Sigmoid colon (tissue), 7 donors: Measurements from ENCODE around the gene THBD. TPM values are rescaled to one million over a fixed set of nuclear protein-coding genes. Genes with fewer than 3 reads are reported as not detected.

ENCODE experiments used
- DNase-seq: peaks from one replicate; pipeline ENCODE4 v3.0.0-alpha.2; 2019
- H3K27ac ChIP-seq, 4 donors: fragments of 200-600 bp; sonication (generic); one replicate each; pipeline ENCODE4 v1.5.1; 2016 to 2019; ENCODE audit warnings: mild to moderate bottlenecking in 1 of 4
- H3K27me3 ChIP-seq, 3 donors: fragments of 200-600 bp; sonication (generic); one replicate each; pipeline ENCODE4 v1.5.1; 2019; ENCODE audit warnings: mild to moderate bottlenecking in 1 of 3
- H3K36me3 ChIP-seq, 4 donors: fragments of 200-600 bp; sonication (generic); one replicate each; pipeline ENCODE4 v1.5.1; 2016 to 2019
- H3K4me1 ChIP-seq, 4 donors: fragments of 200-600 bp; sonication (generic); one replicate each; pipeline ENCODE4 v1.5.1; 2017 to 2019
- H3K4me3 ChIP-seq, 4 donors: fragments of 200-600 bp; sonication (generic); one replicate each; pipeline ENCODE4 v1.5.1; 2017 to 2019; ENCODE audit warnings: mild to moderate bottlenecking in 2 of 4, moderate library complexity in 1 of 4
- H3K9me3 ChIP-seq, 4 donors: fragments of 200-600 bp in 3 of 4; sonication (generic) in 3 of 4; one replicate each; pipeline versions ENCODE4 v1.5.1 to v1.6.1; 2013 to 2019
- CTCF ChIP-seq, 4 experiments: fragments of 450-650 bp in 3 of 4; fragments of 200-600 bp in 1 of 4; IDR thresholded peaks; one replicate each; pipeline ENCODE4 v1.5.1; 2016 to 2019; ENCODE audit warnings: antibody characterized with exemption in 4 of 4, mild to moderate bottlenecking in 3 of 4, moderate library complexity in 2 of 4
- EP300 ChIP-seq, 4 donors: sonication (generic); formaldehyde crosslinking; IDR thresholded peaks; one replicate each; pipeline ENCODE4 v1.6.1; 2017; ENCODE audit warnings: antibody characterized with exemption in 4 of 4
- POLR2A ChIP-seq, 2 donors: fragments of 450-650 bp; IDR thresholded peaks; one replicate each; pipeline ENCODE4 v1.6.1; 2016; ENCODE audit warnings: antibody characterized with exemption in 2 of 2, mild to moderate bottlenecking in 2 of 2, moderate library complexity in 2 of 2
- POLR2AphosphoS5 ChIP-seq, 4 donors: sonication (generic); formaldehyde crosslinking; IDR thresholded peaks; one replicate each; pipeline ENCODE4 v1.6.1; 2017; ENCODE audit warnings: antibody characterized with exemption in 4 of 4
- WGBS, 2 donors: extraction: QIAGEN DNeasy Blood & Tissue Kit; methylation state at CpG; one replicate each; pipeline ENCODE4 v1.1.7; 2013; 5-methylcytosine and 5-hydroxymethylcytosine counted together
- intact Hi-C: fragments of 100-400 bp; cut with DNase I; formaldehyde crosslinking; loops from one replicate; pipeline ENCODE4 v1.15.1; 2023
- polyA plus RNA-seq, 3 donors: library from polyadenylated mRNA; stranded (reverse); fragments of 200-250 nt; gene quantifications; one replicate each; pipeline ENCODE4 v1.2.3, GENCODE V29; 2013
- total RNA-seq, 4 donors: library from RNA; depleted of rRNA; stranded (reverse); fragments of >200 nt; gene quantifications; one replicate each; pipeline ENCODE4 v1.1.0, GENCODE V29; 2016
- donor health status: healthy with polysubstance abuse.
- donor health status: Bipolar disorder and iron deficiency.
- donor health status: healthy.

Gene THBD
- total and polyA plus RNA-seq, 7 donors: 1.8 to 26.6 (median 8.6) TPM

GRCh38 chr20:23011008-23011721 lies 38.3 kb downstream of the THBD start:
- no peak for TF ChIP-seq POLR2AphosphoS5 (IDR thresholded peaks at IDR 0.05)
- TF ChIP-seq EP300 (IDR thresholded peaks at IDR 0.05): no peak
- no peak for TF ChIP-seq POLR2A (IDR thresholded peaks at IDR 0.05)
- TF ChIP-seq CTCF (IDR thresholded peaks at IDR 0.05): no peak
- Histone ChIP-seq H3K9me3 (no peaks in the 10 kb centered on the region), H3K27ac (no peak overlapping the region), H3K4me3 (no peak overlapping the region), H3K4me1 (no peaks in the 10 kb centered on the region), H3K36me3 (no peaks in the 10 kb centered on the region), H3K27me3 (no peaks in the 10 kb centered on the region)
- no peak for DNase-seq
- 75 to 87% methylated on average over 11 of the region's 11 CpGs for WGBS, 2 donors
- intact Hi-C loops: no loop called here

GRCh38 chr20:23010096-23010495 lies 39.4 kb downstream of the THBD start:
- no peak for DNase-seq
- no peak overlapping the region for H3K27ac ChIP-seq
- intact Hi-C loops: no loop called here
- H3K36me3 ChIP-seq: no peaks in the 10 kb centered on the region
- no peak overlapping the region for H3K4me3 ChIP-seq
- no peaks in the 10 kb centered on the region for H3K4me1 ChIP-seq
- no peaks in the 10 kb centered on the region for H3K9me3 ChIP-seq
- no peaks in the 10 kb centered on the region for H3K27me3 ChIP-seq
- WGBS, 2 donors: 64 to 65% methylated on average over 5 of the region's 5 CpGs
- TF ChIP-seq EP300 (IDR thresholded peaks at IDR 0.05): no peak
- TF ChIP-seq POLR2A (IDR thresholded peaks at IDR 0.05): no peak
- no peak for TF ChIP-seq POLR2AphosphoS5 (IDR thresholded peaks at IDR 0.05)
- no peak for TF ChIP-seq CTCF (IDR thresholded peaks at IDR 0.05)

- 8 to 45% methylated on average over 3 of the region's 3 CpGs for WGBS, 2 donors
- H3K4me1 ChIP-seq: no peaks in the 10 kb centered on the region
- no peaks in the 10 kb centered on the region for H3K27me3 ChIP-seq
- intact Hi-C loops: no loop called here
- no peaks in the 10 kb centered on the region for H3K36me3 ChIP-seq
- H3K9me3 ChIP-seq: no peaks in the 10 kb centered on the region
- TF ChIP-seq POLR2A (IDR thresholded peaks at IDR 0.05) (no peak), POLR2AphosphoS5 (IDR thresholded peaks at IDR 0.05) (no peak), EP300 (IDR thresholded peaks at IDR 0.05) (no peak), CTCF (IDR thresholded peaks at IDR 0.05) (no peak)
- no peak overlapping the region for H3K4me3 ChIP-seq
- H3K27ac ChIP-seq: no peak overlapping the region
- DNase-seq: no peak
Measured at GRCh38 chr20:23009636-23010035, 39.8 kb downstream of the THBD start.

GRCh38 chr20:23008667-23009066 lies 40.8 kb downstream of the THBD start:
- WGBS, 2 donors: 77 to 96% methylated on average over 2 of the region's 2 CpGs

More at GRCh38 chr20:23008667-23009066, 40.8 kb downstream of the THBD start:
- intact Hi-C loops: no loop called here
- TF ChIP-seq POLR2A (IDR thresholded peaks at IDR 0.05): no peak
- no peak for TF ChIP-seq POLR2AphosphoS5 (IDR thresholded peaks at IDR 0.05)
- no peak for TF ChIP-seq EP300 (IDR thresholded peaks at IDR 0.05)
- TF ChIP-seq CTCF (IDR thresholded peaks at IDR 0.05): no peak
- H3K9me3 ChIP-seq: no peaks in the 10 kb centered on the region
- no peaks in the 10 kb centered on the region for H3K4me1 ChIP-seq
- no peak overlapping the region for H3K4me3 ChIP-seq
- H3K27me3 ChIP-seq: no peaks in the 10 kb centered on the region
- no peaks in the 10 kb centered on the region for H3K36me3 ChIP-seq
- no peak overlapping the region for H3K27ac ChIP-seq
- no peak for DNase-seq
